Tibial nerve (tissue), 4 donors: ENCODE measurements around the gene SLC39A9. TPM values are rescaled to one million over a fixed set of nuclear protein-coding genes. Genes with fewer than 3 reads are reported as not detected.

Experiments
- DNase-seq, 2 donors: peaks; one replicate each; pipeline ENCODE4 v3.0.0-alpha.2; 2019; ENCODE audit warnings: low spot score in 2 of 2
- H3K27ac ChIP-seq, 4 donors: fragments of 200-600 bp; sonication (generic) in 3 of 4; one replicate each; pipeline ENCODE4 v1.5.1; 2017 to 2019; ENCODE audit warnings: mild to moderate bottlenecking in 1 of 4
- H3K27me3 ChIP-seq, 2 donors: fragments of 200-600 bp; sonication (generic) in 1 of 2; one replicate each; pipeline versions ENCODE4 v1.5.1 to v1.6.0; 2017 to 2019
- H3K36me3 ChIP-seq, 3 donors: fragments of 200-600 bp; sonication (generic); one replicate each; pipeline ENCODE4 v1.5.1; 2018 to 2019
- H3K4me1 ChIP-seq, 4 donors: fragments of 200-600 bp; sonication (generic) in 3 of 4; one replicate each; pipeline ENCODE4 v1.5.1; 2017 to 2019
- H3K4me3 ChIP-seq, 4 donors: fragments of 200-600 bp; sonication (generic) in 3 of 4; one replicate each; pipeline ENCODE4 v1.5.1; 2017 to 2019; ENCODE audit warnings: mild to moderate bottlenecking in 1 of 4, moderate library complexity in 1 of 4
- H3K9me3 ChIP-seq, 4 donors: fragments of 200-600 bp; sonication (generic) in 3 of 4; one replicate each; pipeline ENCODE4 v1.5.1; 2017 to 2019
- EP300 ChIP-seq, 2 donors: sonication (generic); formaldehyde crosslinking; IDR thresholded peaks; one replicate each; pipeline ENCODE4 v1.6.1; 2017; ENCODE audit warnings: antibody characterized with exemption in 2 of 2, mild to moderate bottlenecking in 1 of 2
- POLR2A ChIP-seq, 2 donors: fragments of 450-650 bp; IDR thresholded peaks; one replicate each; pipeline ENCODE4 v1.6.1; 2017; ENCODE audit warnings: antibody characterized with exemption in 2 of 2, mild to moderate bottlenecking in 2 of 2, moderate library complexity in 2 of 2
- WGBS, 2 donors: methylation state at CpG; one replicate each; pipeline ENCODE4 v1.1.5; 2018; 5-methylcytosine and 5-hydroxymethylcytosine counted together
- total RNA-seq, 4 donors: library from RNA; depleted of rRNA; stranded (reverse); fragments of >200 nt; gene quantifications; one replicate each; pipeline ENCODE4 v1.1.0, GENCODE V29; 2016
- TF ChIP-seq, protein P1 (sequence below), 5 experiments: fragments of 200-600 bp in 3 of 5; fragments of 450-650 bp in 2 of 5; sonication (generic) in 3 of 5; IDR thresholded peaks; one replicate each; pipeline ENCODE4 v1.5.1; 2016 to 2019; ENCODE audit warnings: antibody characterized with exemption in 5 of 5, mild to moderate bottlenecking in 3 of 5, moderate library complexity in 2 of 5

The SLC39A9 gene
- total RNA-seq, 4 donors from 2014 or later, result 52.2 to 68.4 (median 64.4) TPM

DNA sequence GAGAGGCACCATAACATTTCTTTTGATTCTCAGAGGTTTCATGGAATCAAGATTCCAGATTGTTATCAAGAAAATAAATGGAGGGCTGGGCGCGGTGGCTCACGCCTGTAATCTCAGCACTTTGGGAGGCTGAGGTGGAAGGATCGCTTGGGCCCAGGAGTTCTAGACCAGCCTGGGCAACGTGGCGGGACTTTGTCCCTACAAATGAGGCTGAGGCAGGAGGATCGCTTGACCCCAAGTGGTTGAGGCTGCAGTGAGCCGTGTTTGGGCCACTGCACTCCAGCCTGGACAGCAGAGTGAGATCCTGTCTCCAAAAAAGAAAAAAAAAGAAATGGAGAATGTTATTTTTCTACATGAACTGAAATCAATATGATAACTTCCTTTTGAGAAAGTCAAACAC is 1.3 kb downstream of the SLC39A9 start:
- Histone ChIP-seq H3K4me3 (peak overlapping the region in 3 of 4 donors; percentile 85 to 91 (median 87)), H3K4me1 (peaks cover 0 to 68% (median 31%) of the 10 kb centered on the region in 4 donors), H3K27me3 (no peaks in the 10 kb centered on the region), H3K9me3 (no peaks in the 10 kb centered on the region), H3K27ac (no peak overlapping the region), H3K36me3 (peaks cover 0 to 18% (median 0%) of the 10 kb centered on the region in 3 donors)
- no peak for DNase-seq
- TF ChIP-seq POLR2A (IDR thresholded peaks at IDR 0.05), result no peak
- TF ChIP-seq EP300 (IDR thresholded peaks at IDR 0.05), result no peak
- TF ChIP-seq, protein P1, sequence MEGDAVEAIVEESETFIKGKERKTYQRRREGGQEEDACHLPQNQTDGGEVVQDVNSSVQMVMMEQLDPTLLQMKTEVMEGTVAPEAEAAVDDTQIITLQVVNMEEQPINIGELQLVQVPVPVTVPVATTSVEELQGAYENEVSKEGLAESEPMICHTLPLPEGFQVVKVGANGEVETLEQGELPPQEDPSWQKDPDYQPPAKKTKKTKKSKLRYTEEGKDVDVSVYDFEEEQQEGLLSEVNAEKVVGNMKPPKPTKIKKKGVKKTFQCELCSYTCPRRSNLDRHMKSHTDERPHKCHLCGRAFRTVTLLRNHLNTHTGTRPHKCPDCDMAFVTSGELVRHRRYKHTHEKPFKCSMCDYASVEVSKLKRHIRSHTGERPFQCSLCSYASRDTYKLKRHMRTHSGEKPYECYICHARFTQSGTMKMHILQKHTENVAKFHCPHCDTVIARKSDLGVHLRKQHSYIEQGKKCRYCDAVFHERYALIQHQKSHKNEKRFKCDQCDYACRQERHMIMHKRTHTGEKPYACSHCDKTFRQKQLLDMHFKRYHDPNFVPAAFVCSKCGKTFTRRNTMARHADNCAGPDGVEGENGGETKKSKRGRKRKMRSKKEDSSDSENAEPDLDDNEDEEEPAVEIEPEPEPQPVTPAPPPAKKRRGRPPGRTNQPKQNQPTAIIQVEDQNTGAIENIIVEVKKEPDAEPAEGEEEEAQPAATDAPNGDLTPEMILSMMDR (IDR thresholded peaks at IDR 0.05), result no peak
- 93 to 94% methylated on average over 8 of the region's 8 CpGs for WGBS, 2 donors

DNA sequence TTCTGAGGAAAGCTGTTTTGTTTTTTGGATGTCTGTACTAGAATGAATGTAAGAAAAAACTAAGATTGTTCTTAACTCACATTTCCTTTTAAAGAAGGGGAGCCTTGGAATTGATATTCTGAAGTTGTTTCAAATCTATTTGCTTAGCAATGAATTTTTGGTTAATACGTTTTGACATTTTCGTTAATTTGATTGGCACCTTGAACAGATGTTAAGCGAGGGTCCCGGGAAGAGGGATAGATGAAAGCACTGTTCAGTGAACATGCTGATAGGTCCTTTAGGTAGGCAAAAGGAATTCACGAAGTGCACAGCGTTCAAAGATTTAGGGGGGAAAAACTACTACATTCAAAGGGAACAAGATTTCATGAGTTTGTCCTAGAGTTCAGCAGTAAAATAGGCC is 1.7 kb downstream of the SLC39A9 start:
- H3K9me3 ChIP-seq, result no peaks in the 10 kb centered on the region
- DNase-seq, result no peak
- 82 to 86% methylated on average over 6 of the region's 6 CpGs for WGBS, 2 donors
- TF ChIP-seq, protein P1 (IDR thresholded peaks at IDR 0.05), result no peak
- no peak for TF ChIP-seq POLR2A (IDR thresholded peaks at IDR 0.05)
- TF ChIP-seq EP300 (IDR thresholded peaks at IDR 0.05), result no peak
- H3K36me3 ChIP-seq, result peaks cover 0 to 14% (median 0%) of the 10 kb centered on the region in 3 donors
- no peak overlapping the region for H3K27ac ChIP-seq
- no peaks in the 10 kb centered on the region for H3K27me3 ChIP-seq
- peak overlapping the region in 2 of 4 donors; percentile 85 to 91 for H3K4me3 ChIP-seq
- H3K4me1 ChIP-seq, result peaks cover 0 to 63% (median 31%) of the 10 kb centered on the region in 4 donors

DNA sequence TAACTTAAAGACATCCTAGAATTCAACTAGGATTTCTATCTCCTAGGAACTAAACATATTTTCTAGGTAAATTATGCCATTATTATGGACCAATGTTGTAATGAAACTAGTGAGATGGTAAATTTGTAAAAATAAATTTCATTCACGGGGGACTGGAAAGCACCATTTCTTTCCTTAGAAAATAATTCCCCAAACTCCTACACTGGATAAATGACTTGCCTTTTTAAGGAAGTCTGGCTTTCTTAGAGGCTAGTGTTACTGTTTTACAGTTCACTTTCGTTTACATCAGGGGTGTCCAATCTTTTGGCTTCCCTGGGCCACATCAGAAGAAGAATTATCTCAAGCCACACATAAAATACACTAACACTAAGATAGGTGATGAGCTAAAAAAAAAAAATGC is 3.3 kb downstream of the SLC39A9 start:
- H3K9me3 ChIP-seq, result no peaks in the 10 kb centered on the region
- H3K4me3 ChIP-seq, result no peak overlapping the region
- peaks cover 0 to 47% (median 24%) of the 10 kb centered on the region in 4 donors for H3K4me1 ChIP-seq
- TF ChIP-seq POLR2A (IDR thresholded peaks at IDR 0.05) (no peak), EP300 (IDR thresholded peaks at IDR 0.05) (no peak)
- TF ChIP-seq, protein P1 (IDR thresholded peaks at IDR 0.05), result no peak
- 61 to 72% methylated on average over 2 of the region's 2 CpGs for WGBS, 2 donors
- H3K27ac ChIP-seq, result no peak overlapping the region
- H3K36me3 ChIP-seq, result peaks cover 0 to 5% (median 0%) of the 10 kb centered on the region in 3 donors
- H3K27me3 ChIP-seq, result no peaks in the 10 kb centered on the region
- DNase-seq, result no peak

DNA sequence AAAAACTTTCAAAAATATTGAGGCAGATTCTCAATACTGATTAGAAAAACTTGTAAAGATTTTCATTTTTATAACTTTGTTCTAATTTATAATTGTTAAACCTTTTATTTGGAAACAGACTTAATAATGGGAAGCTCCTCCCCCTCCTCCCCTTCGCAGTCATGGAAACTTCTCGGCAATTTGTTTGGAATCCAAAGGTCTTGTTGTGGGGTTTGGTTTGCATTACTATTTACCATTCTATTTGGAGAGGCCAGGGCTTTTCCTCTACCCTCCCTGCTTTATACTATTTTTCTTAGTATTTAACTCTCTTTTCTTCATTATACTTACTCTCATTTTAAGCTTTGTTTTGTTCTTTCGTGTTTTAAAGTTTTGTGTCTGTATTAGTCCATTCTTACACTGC is 6.0 kb downstream of the SLC39A9 start:
- Histone ChIP-seq H3K36me3 (peaks cover 0 to 5% (median 0%) of the 10 kb centered on the region in 3 donors), H3K27me3 (no peaks in the 10 kb centered on the region), H3K27ac (no peak overlapping the region), H3K4me1 (peaks cover 0 to 34% (median 15%) of the 10 kb centered on the region in 4 donors), H3K4me3 (no peak overlapping the region), H3K9me3 (no peaks in the 10 kb centered on the region)
- TF ChIP-seq POLR2A (IDR thresholded peaks at IDR 0.05), result no peak
- TF ChIP-seq, protein P1 (IDR thresholded peaks at IDR 0.05), result no peak
- no peak for TF ChIP-seq EP300 (IDR thresholded peaks at IDR 0.05)
- DNase-seq, result no peak
- WGBS, 2 donors, result 89 to 92% methylated on average over 3 of the region's 3 CpGs

DNA sequence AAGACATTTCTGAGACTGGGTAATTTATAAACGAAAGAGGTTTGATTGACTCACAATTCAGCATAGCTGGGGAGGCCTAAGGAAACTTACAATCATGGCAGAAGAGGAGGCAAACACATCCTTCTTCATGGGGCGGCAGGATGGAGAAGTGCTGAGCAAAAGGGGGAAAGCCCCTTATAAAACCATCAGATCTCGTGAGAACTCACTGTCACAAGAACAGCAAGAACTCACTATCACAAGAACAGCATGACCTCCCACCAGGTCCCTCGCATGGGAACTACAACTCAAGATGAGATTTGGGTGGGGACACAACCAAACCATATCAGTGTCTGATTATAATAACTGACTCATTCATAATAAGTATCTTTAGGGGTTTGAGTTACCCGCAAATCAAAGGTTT is 6.4 kb downstream of the SLC39A9 start:
- Histone ChIP-seq H3K9me3 (no peaks in the 10 kb centered on the region), H3K4me3 (no peak overlapping the region), H3K27me3 (no peaks in the 10 kb centered on the region), H3K4me1 (peaks cover 0 to 30% (median 11%) of the 10 kb centered on the region in 4 donors), H3K36me3 (peaks cover 0 to 5% (median 0%) of the 10 kb centered on the region in 3 donors), H3K27ac (no peak overlapping the region)
- 90 to 91% methylated on average over 5 of the region's 5 CpGs for WGBS, 2 donors
- TF ChIP-seq EP300 (IDR thresholded peaks at IDR 0.05), result no peak
- TF ChIP-seq POLR2A (IDR thresholded peaks at IDR 0.05), result no peak
- TF ChIP-seq, protein P1 (IDR thresholded peaks at IDR 0.05), result no peak
- DNase-seq, result no peak
